Airway epithelial cell (primary cell): Measurements from ENCODE around the gene SEL1L2. TPM values are rescaled to one million over a fixed set of nuclear protein-coding genes. Genes with fewer than 3 reads are reported as not detected.

Source experiments
- total RNA-seq: library from RNA; depleted of rRNA; stranded (reverse); fragments of >200 nt; gene quantifications from 2 replicates; pipeline ENCODE4 v1.2.3, GENCODE V29; 2015

The SEL1L2 gene, protein sequence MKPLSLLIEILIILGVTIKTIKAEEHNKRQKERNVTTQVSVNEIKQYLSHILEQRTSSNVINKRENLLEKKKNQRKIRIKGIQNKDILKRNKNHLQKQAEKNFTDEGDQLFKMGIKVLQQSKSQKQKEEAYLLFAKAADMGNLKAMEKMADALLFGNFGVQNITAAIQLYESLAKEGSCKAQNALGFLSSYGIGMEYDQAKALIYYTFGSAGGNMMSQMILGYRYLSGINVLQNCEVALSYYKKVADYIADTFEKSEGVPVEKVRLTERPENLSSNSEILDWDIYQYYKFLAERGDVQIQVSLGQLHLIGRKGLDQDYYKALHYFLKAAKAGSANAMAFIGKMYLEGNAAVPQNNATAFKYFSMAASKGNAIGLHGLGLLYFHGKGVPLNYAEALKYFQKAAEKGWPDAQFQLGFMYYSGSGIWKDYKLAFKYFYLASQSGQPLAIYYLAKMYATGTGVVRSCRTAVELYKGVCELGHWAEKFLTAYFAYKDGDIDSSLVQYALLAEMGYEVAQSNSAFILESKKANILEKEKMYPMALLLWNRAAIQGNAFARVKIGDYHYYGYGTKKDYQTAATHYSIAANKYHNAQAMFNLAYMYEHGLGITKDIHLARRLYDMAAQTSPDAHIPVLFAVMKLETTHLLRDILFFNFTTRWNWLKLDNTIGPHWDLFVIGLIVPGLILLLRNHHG
- not detected in 2 replicates for total RNA-seq

DNA sequence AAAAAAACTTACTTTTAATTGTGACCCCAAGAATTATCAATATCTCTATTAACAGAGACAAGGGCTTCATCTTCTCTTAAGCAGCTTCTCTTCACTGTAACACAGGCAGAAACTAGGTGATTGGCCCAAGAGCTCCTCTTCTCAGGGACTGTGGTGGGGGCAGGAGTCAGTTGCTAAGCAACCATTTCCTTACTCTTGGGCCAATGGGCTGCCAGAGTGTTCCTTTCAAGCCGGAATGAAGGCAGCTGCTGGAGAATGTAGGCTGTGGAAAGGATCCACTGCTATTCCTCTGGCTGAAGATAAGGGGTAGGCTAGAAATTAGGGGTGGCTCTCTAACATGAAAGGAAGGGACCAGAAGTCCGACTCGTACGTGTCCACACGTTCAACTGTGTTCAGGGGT is at the start of gene SEL1L2:
Gene SEL1L2 (minus strand): TSS at position 150 of the 400 bp plus-strand sequence. CDS start 80 bp downstream, at position 70.

DNA sequence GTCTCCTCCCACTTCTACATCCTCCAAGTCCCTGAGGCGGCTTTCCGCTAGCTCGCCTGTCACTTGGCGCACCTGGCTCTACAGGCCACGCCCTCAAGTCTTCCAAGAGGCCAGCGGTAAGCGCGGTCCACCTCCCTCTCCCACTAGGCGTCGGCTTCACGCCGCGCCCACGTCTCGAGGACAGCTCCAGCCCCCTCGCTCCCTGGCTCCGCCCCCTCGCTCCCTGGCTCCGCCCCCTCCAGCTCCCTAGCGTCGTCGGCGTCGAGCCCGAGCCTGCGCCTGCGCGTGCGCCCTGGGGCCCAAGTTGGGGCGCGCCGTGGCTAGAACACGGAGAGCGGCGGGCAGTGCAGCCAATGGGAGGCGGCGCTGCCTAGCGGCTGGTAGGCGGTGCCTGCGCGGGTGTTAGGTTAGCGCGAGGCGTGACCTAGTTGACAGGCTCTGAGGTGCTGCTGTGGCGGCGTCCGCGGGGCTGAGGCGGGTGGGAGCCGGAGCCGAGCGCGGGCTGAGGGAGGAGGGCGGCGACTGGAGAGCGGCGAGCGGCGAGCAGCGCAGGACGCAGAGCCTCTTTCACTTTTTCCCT is 4.8 kb upstream of the SEL1L2 start, which contains the start of gene MACROD2:
Gene MACROD2 (plus strand): TSS at position 431 of the 580 bp plus-strand sequence.

Other genes with a start within 250 kb of the SEL1L2 start
- 7.1 and 9.2 TPM in 2 replicates for gene ESF1, start 205.7 kb downstream of the SEL1L2 start, total RNA-seq
- gene NDUFAF5, start 205.6 kb downstream of the SEL1L2 start, total RNA-seq: 12.8 and 18.1 TPM in 2 replicates
- gene MACROD2, start 4.9 kb upstream of the SEL1L2 start, total RNA-seq: 0.92 TPM in 1 of 2 replicates, not detected in the other